Chondrocyte (in vitro differentiated cells): ENCODE measurements around the gene BPIFA1. TPM values are rescaled to one million over a fixed set of nuclear protein-coding genes. Genes with fewer than 3 reads are reported as not detected.

Experiments
- DNase-seq: peaks from one replicate; pipeline ENCODE4 v3.0.0; 2021; ENCODE audit warnings: mixed read lengths, low spot score
- H3K27ac Mint-ChIP-seq: one replicate; pipeline ENCODE4 v1.8.0; 2021; ENCODE audit warnings: mild to moderate bottlenecking, moderate library complexity, mixed read lengths; ENCODE audit not compliant: unreplicated experiment
- H3K27me3 Mint-ChIP-seq: 2 replicates; pipeline ENCODE4 v1.8.0; 2021; ENCODE audit warnings: low read depth, mixed read lengths
- H3K36me3 Mint-ChIP-seq: 2 replicates; pipeline ENCODE4 v1.8.0; 2021; ENCODE audit warnings: low read depth, mixed read lengths
- H3K4me1 Mint-ChIP-seq: 2 replicates; pipeline ENCODE4 v1.8.0; 2021; ENCODE audit warnings: low read depth, mild to moderate bottlenecking, mixed read lengths
- H3K4me3 Mint-ChIP-seq: one replicate; pipeline ENCODE4 v1.8.0; 2021; ENCODE audit warnings: mild to moderate bottlenecking, moderate library complexity, mixed read lengths; ENCODE audit not compliant: unreplicated experiment
- H3K9me3 Mint-ChIP-seq: 2 replicates; pipeline ENCODE4 v1.8.0; 2021; ENCODE audit warnings: low read depth, mixed read lengths
- CTCF ChIP-seq: fragments of 200-600 bp; sonication (generic); IDR thresholded peaks from 2 replicates; pipeline ENCODE4 v1.5.0; 2021; ENCODE audit warnings: antibody characterized with exemption, mild to moderate bottlenecking, moderate library complexity
- total RNA-seq: library from RNA; stranded (reverse); gene quantifications from 3 replicates; pipeline ENCODE4 v1.2.1, GENCODE V29; 2021

Gene BPIFA1
- total RNA-seq, 1 donor from 2014 or later, result not detected

GRCh38 chr20:33263784-33264183, 28.0 kb downstream of the BPIFA1 start:
- Mint-ChIP-seq H3K27me3 (peaks cover 77% of the 10 kb centered on the region), H3K4me3 (no peak overlapping the region), H3K4me1 (no peaks in the 10 kb centered on the region), H3K27ac (no peak overlapping the region), H3K36me3 (no peaks in the 10 kb centered on the region), H3K9me3 (peaks cover 7% of the 10 kb centered on the region)
- no peak for TF ChIP-seq CTCF
- DNase-seq, result no peak

- Mint-ChIP-seq H3K9me3 (peaks cover 3% of the 10 kb centered on the region), H3K27ac (no peak overlapping the region), H3K36me3 (no peaks in the 10 kb centered on the region), H3K4me1 (no peaks in the 10 kb centered on the region), H3K27me3 (peaks cover 79% of the 10 kb centered on the region), H3K4me3 (no peak overlapping the region)
- no peak for TF ChIP-seq CTCF
- DNase-seq, result peak; percentile 30
Measured at GRCh38 chr20:33267701-33268100, 31.9 kb downstream of the BPIFA1 start.

GRCh38 chr20:33272155-33272873, 36.5 kb downstream of the BPIFA1 start:
- H3K4me3 Mint-ChIP-seq, result no peak overlapping the region
- H3K27ac Mint-ChIP-seq, result no peak overlapping the region
- H3K27me3 Mint-ChIP-seq, result peaks cover 66% of the 10 kb centered on the region
- no peaks in the 10 kb centered on the region for H3K4me1 Mint-ChIP-seq
- H3K9me3 Mint-ChIP-seq, result no peaks in the 10 kb centered on the region
- no peaks in the 10 kb centered on the region for H3K36me3 Mint-ChIP-seq
- no peak for TF ChIP-seq CTCF
- peak; percentile 4 for DNase-seq

- peaks cover 67% of the 10 kb centered on the region for H3K27me3 Mint-ChIP-seq
- TF ChIP-seq CTCF, result no peak
- H3K9me3 Mint-ChIP-seq, result no peaks in the 10 kb centered on the region
- no peaks in the 10 kb centered on the region for H3K36me3 Mint-ChIP-seq
- H3K4me3 Mint-ChIP-seq, result no peak overlapping the region
- no peak overlapping the region for H3K27ac Mint-ChIP-seq
- no peaks in the 10 kb centered on the region for H3K4me1 Mint-ChIP-seq
- peak; percentile 59 for DNase-seq
Measured at GRCh38 chr20:33273117-33273851, 37.5 kb downstream of the BPIFA1 start.

GRCh38 chr20:33275215-33275614, 39.4 kb downstream of the BPIFA1 start:
- Mint-ChIP-seq H3K27ac (no peak overlapping the region), H3K36me3 (no peaks in the 10 kb centered on the region), H3K27me3 (peaks cover 74% of the 10 kb centered on the region), H3K9me3 (no peaks in the 10 kb centered on the region), H3K4me1 (no peaks in the 10 kb centered on the region), H3K4me3 (no peak overlapping the region)
- no peak for DNase-seq
- no peak for TF ChIP-seq CTCF
